GM21360 (cell line): ENCODE results near the gene ELOVL6.

ENCODE experiments used
- ATAC-seq: cut with Tn5 transposase; IDR thresholded peaks from one replicate; pipeline ENCODE4 v1.9.1; 2021; ENCODE audit warnings: mild to moderate bottlenecking, moderate library complexity; ENCODE audit not compliant: unreplicated experiment

The ELOVL6 gene

GRCh38 chr4:109998867-109999584 is 199.4 kb downstream of the ELOVL6 start:
- ATAC-seq: peak; percentile 37

- ATAC-seq: no peak
Observed at GRCh38 chr4:109996526-109996925, 201.9 kb downstream of the ELOVL6 start.
